Peyer's patch (tissue), 4 donors: ENCODE data around the gene TCF7L2.

Experiments
- POLR2A ChIP-seq, 2 donors: fragments of 450-650 bp; IDR thresholded peaks; one replicate each; pipeline ENCODE4 v1.5.1; 2017; ENCODE audit warnings: antibody characterized with exemption in 2 of 2, mild to moderate bottlenecking in 2 of 2, moderate library complexity in 2 of 2
- TF ChIP-seq, protein P1 (sequence below), 6 experiments: fragments of 450-650 bp in 4 of 6; fragments of 200-600 bp in 2 of 6; sonication (generic) in 1 of 6; IDR thresholded peaks; one replicate each; pipeline ENCODE4 v1.5.1; 2017 to 2019; ENCODE audit warnings: antibody characterized with exemption in 6 of 6, mild to moderate bottlenecking in 3 of 6, moderate library complexity in 1 of 6

DNA sequence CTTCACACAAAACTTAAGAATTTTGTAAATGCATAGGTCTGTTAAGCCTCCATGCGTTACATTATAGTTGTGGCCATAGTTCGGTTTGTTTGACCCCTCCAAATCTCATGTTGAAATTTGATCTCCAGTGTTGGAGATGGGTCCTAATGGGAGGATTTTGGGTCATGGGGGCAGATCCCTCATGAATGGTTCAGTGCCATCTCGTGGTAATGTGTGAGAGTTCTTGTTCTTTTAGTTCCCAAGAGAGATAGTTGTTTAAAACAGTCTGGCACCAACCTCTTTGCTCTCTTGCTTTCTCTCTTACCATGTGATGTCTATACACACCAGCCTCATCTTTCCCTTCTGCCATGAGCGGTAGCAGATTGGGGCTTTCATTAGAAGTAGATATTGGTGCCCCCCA is 264.3 kb downstream of the TCF7L2 start:
- TF ChIP-seq, protein P1, sequence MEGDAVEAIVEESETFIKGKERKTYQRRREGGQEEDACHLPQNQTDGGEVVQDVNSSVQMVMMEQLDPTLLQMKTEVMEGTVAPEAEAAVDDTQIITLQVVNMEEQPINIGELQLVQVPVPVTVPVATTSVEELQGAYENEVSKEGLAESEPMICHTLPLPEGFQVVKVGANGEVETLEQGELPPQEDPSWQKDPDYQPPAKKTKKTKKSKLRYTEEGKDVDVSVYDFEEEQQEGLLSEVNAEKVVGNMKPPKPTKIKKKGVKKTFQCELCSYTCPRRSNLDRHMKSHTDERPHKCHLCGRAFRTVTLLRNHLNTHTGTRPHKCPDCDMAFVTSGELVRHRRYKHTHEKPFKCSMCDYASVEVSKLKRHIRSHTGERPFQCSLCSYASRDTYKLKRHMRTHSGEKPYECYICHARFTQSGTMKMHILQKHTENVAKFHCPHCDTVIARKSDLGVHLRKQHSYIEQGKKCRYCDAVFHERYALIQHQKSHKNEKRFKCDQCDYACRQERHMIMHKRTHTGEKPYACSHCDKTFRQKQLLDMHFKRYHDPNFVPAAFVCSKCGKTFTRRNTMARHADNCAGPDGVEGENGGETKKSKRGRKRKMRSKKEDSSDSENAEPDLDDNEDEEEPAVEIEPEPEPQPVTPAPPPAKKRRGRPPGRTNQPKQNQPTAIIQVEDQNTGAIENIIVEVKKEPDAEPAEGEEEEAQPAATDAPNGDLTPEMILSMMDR (IDR thresholded peaks at IDR 0.05) = no peak
- TF ChIP-seq POLR2A (IDR thresholded peaks at IDR 0.05) = no peak
